H9 (cell line): Measurements from ENCODE around the gene SSPN. TPM values are rescaled to one million over a fixed set of nuclear protein-coding genes. Genes with fewer than 3 reads are reported as not detected.

Experiments used
- DNase-seq: peaks from one replicate; pipeline ENCODE4 v3.0.0-alpha.2; 2017
- H2AFZ ChIP-seq: one replicate; pipeline ENCODE4 v1.6.1; 2013; ENCODE audit warnings: mild to moderate bottlenecking, low read length, control low read depth, moderate library complexity
- H2AK5ac ChIP-seq: 2 replicates; pipeline ENCODE4 v1.6.1; 2013; ENCODE audit warnings: low read length, control low read depth, mixed read lengths; ENCODE audit not compliant: insufficient read length
- H2BK120ac ChIP-seq: one replicate; pipeline ENCODE4 v1.6.1; 2013; ENCODE audit warnings: low read depth, mild to moderate bottlenecking, low read length, control low read depth, inconsistent platforms; ENCODE audit not compliant: poor library complexity, severe bottlenecking
- H2BK12ac ChIP-seq: 2 replicates; pipeline ENCODE4 v1.6.1; 2013; ENCODE audit warnings: low read length, control low read depth, mixed read lengths, low read depth; ENCODE audit not compliant: insufficient read length
- H2BK15ac ChIP-seq: 2 replicates; pipeline ENCODE4 v1.6.1; 2013; ENCODE audit warnings: low read depth, low read length, control low read depth
- H2BK20ac ChIP-seq: one replicate; pipeline ENCODE4 v1.6.1; 2013; ENCODE audit warnings: low read depth, mild to moderate bottlenecking, low read length, control low read depth, inconsistent platforms; ENCODE audit not compliant: poor library complexity, severe bottlenecking
- H2BK5ac ChIP-seq: 2 replicates; pipeline ENCODE4 v1.6.1; 2013; ENCODE audit warnings: low read length, control low read depth, mixed read lengths; ENCODE audit not compliant: insufficient read length
- H3K14ac ChIP-seq: 2 replicates; pipeline ENCODE4 v1.6.1; 2013; ENCODE audit warnings: low read length, control low read depth; ENCODE audit not compliant: insufficient read depth
- H3K18ac ChIP-seq: 2 replicates; pipeline ENCODE4 v1.6.1; 2013; ENCODE audit warnings: low read depth, mild to moderate bottlenecking, mixed read lengths, low read length, control low read depth; ENCODE audit not compliant: insufficient read length
- H3K23ac ChIP-seq: 2 replicates; pipeline ENCODE4 v1.6.1; 2013; ENCODE audit warnings: low read length, control low read depth, mixed read lengths, low read depth; ENCODE audit not compliant: insufficient read length
- H3K23me2 ChIP-seq: 2 replicates; pipeline ENCODE4 v1.6.1; 2013; ENCODE audit warnings: low read depth, mild to moderate bottlenecking, mixed read lengths, low read length, control low read depth; ENCODE audit not compliant: insufficient read length, poor library complexity, severe bottlenecking
- H3K27ac ChIP-seq: 2 replicates; pipeline ENCODE4 v1.5.1; 2013; ENCODE audit warnings: low read length, control low read depth, mixed read lengths, low read depth; ENCODE audit not compliant: insufficient read length
- H3K27me3 ChIP-seq: 2 replicates; pipeline ENCODE4 v1.6.1; 2013; ENCODE audit warnings: low read length, control low read depth, inconsistent platforms; ENCODE audit not compliant: insufficient read depth
- H3K4ac ChIP-seq: 2 replicates; pipeline ENCODE4 v1.6.1; 2013; ENCODE audit warnings: low read depth, mild to moderate bottlenecking, control low read depth, inconsistent platforms, low read length, moderate library complexity
- H3K4me1 ChIP-seq: 2 replicates; pipeline ENCODE4 v1.6.1; 2013; ENCODE audit warnings: low read length, control low read depth, inconsistent platforms; ENCODE audit not compliant: insufficient read depth
- H3K4me2 ChIP-seq: 2 replicates; pipeline ENCODE4 v1.6.1; 2013; ENCODE audit warnings: low read length, control low read depth, mixed read lengths; ENCODE audit not compliant: insufficient read length, insufficient read depth
- H3K56ac ChIP-seq: 2 replicates; pipeline ENCODE4 v1.6.1; 2013; ENCODE audit warnings: low read depth, mild to moderate bottlenecking, mixed read lengths, low read length, control low read depth; ENCODE audit not compliant: insufficient read length
- H3K79me1 ChIP-seq: 2 replicates; pipeline ENCODE4 v1.6.1; 2013; ENCODE audit warnings: low read depth, mild to moderate bottlenecking, moderate library complexity, low read length, control low read depth, inconsistent platforms; ENCODE audit not compliant: insufficient read depth, poor library complexity, severe bottlenecking
- H3K79me2 ChIP-seq: 2 replicates; pipeline ENCODE4 v1.6.1; 2013; ENCODE audit warnings: low read length, control low read depth, inconsistent platforms; ENCODE audit not compliant: insufficient read depth
- H3K9ac ChIP-seq: 2 replicates; pipeline ENCODE4 v1.6.1; 2013; ENCODE audit warnings: low read length, control low read depth, mixed read lengths; ENCODE audit not compliant: insufficient read length; ENCODE audit errors: extremely low read depth
- H3K9me3 ChIP-seq: one replicate; pipeline ENCODE4 v1.6.1; 2013; ENCODE audit warnings: low read depth, low read length, inconsistent platforms; ENCODE audit not compliant: control insufficient read depth
- H3T11ph ChIP-seq: one replicate; pipeline ENCODE4 v1.6.1; 2013; ENCODE audit warnings: mild to moderate bottlenecking, low read length, control low read depth, inconsistent platforms
- H4K20me1 ChIP-seq: one replicate; pipeline ENCODE4 v1.6.1; 2013; ENCODE audit not compliant: control insufficient read depth, insufficient read length, insufficient read depth
- H4K5ac ChIP-seq: 2 replicates; pipeline ENCODE4 v1.6.1; 2013; ENCODE audit warnings: low read depth, mild to moderate bottlenecking, mixed read lengths, low read length, control low read depth; ENCODE audit not compliant: insufficient read length
- H4K8ac ChIP-seq: replicated peaks from 2 replicates; pipeline ENCODE4 v1.6.1; 2013; ENCODE audit warnings: low read length, control low read depth, mixed read lengths, low read depth; ENCODE audit not compliant: insufficient read length
- H4K91ac ChIP-seq: 2 replicates; pipeline ENCODE4 v1.6.1; 2013; ENCODE audit warnings: low read depth, mild to moderate bottlenecking, moderate library complexity, mixed read lengths, low read length, control low read depth; ENCODE audit not compliant: insufficient read length
- H3K27ac Mint-ChIP-seq, 3 experiments: 2 replicates in 2 of 3; 3 replicates in 1 of 3; pipeline ENCODE4 v1.8.0; 2020 to 2021; ENCODE audit warnings: mixed read lengths in 3 of 3, mild to moderate bottlenecking in 1 of 3, moderate library complexity in 1 of 3
- H3K27me3 Mint-ChIP-seq: 2 replicates; pipeline ENCODE4 v1.8.0; 2021; ENCODE audit warnings: low read depth, mild to moderate bottlenecking, moderate library complexity, mixed read lengths
- H3K36me3 Mint-ChIP-seq, 3 experiments: 2 replicates in 2 of 3; 3 replicates in 1 of 3; pipeline ENCODE4 v1.8.0; 2020 to 2021; ENCODE audit warnings: low read depth in 3 of 3, mixed read lengths in 3 of 3; ENCODE audit not compliant: insufficient read depth in 1 of 3
- H3K4me1 Mint-ChIP-seq, 2 experiments: 2 replicates each; pipeline ENCODE4 v1.8.0; 2020; ENCODE audit warnings: mixed read lengths in 2 of 2
- H3K4me3 Mint-ChIP-seq, 2 experiments: 2 replicates in 1 of 2; 3 replicates in 1 of 2; pipeline ENCODE4 v1.8.0; 2020 to 2021; ENCODE audit warnings: mild to moderate bottlenecking in 2 of 2, mixed read lengths in 2 of 2, moderate library complexity in 1 of 2
- H3K9me3 Mint-ChIP-seq, 2 experiments: 2 replicates in 1 of 2; 3 replicates in 1 of 2; pipeline ENCODE4 v1.8.0; 2020; ENCODE audit warnings: mild to moderate bottlenecking in 2 of 2, mixed read lengths in 2 of 2, moderate library complexity in 1 of 2
- CTCF ChIP-seq: fragments of 200-600 bp; sonication (generic); conservative IDR thresholded peaks from 3 replicates; pipeline ENCODE4 v1.8.0; 2021; ENCODE audit warnings: antibody characterized with exemption, mild to moderate bottlenecking
- WGBS: extraction: QIAGEN DNeasy Blood & Tissue Kit; methylation state at CpG from one replicate; pipeline ENCODE4 v1.1.7; 2013; ENCODE audit warnings: missing lambda C conversion rate, low lambda C conversion rate, mixed read lengths; ENCODE audit not compliant: insufficient read length; ENCODE audit errors: extremely low coverage; 5-methylcytosine and 5-hydroxymethylcytosine counted together
- total RNA-seq: library from RNA; stranded (reverse); gene quantifications from 2 replicates; pipeline ENCODE4 v1.2.1, GENCODE V29; 2021

SSPN gene
- total RNA-seq, 1 experiment from 2014 or later = 0.81 TPM

GRCh38 chr12:26162174-26162573 is 33.2 kb upstream of the SSPN start:
- H3K27me3 Mint-ChIP-seq = peaks cover 5% of the 10 kb centered on the region; the same call in 1 of the 2 replicates
- Histone ChIP-seq H3K9me3 (no peaks in the 10 kb centered on the region), H3K4ac (no peak overlapping the region), H3K4me1 (no peaks in the 10 kb centered on the region), H2BK12ac (no peak overlapping the region), H3T11ph (no peak overlapping the region), H3K27ac (no peak overlapping the region), H4K5ac (no peak overlapping the region), H3K79me2 (no peaks in the 10 kb centered on the region), H3K23ac (no peak overlapping the region), H2BK15ac (no peak overlapping the region), H3K79me1 (no peaks in the 10 kb centered on the region), H4K8ac (no peak overlapping the region), H3K14ac (no peak overlapping the region), H3K18ac (no peak overlapping the region), H2BK5ac (no peak overlapping the region), H3K27me3 (no peaks in the 10 kb centered on the region), H4K91ac (no peak overlapping the region), H2AK5ac (no peak overlapping the region), H4K20me1 (no peaks in the 10 kb centered on the region), H3K23me2 (no peaks in the 10 kb centered on the region), H3K9ac (no peak overlapping the region), H2BK120ac (no peak overlapping the region), H2AFZ (no peak overlapping the region), H2BK20ac (no peak overlapping the region), H3K4me2 (no peak overlapping the region), H3K56ac (no peak overlapping the region)
- no peak overlapping the region for H3K4me3 Mint-ChIP-seq
- WGBS = no CpG with 5 or more reads among the region's 1 CpG
- DNase-seq = no peak
- H3K36me3 Mint-ChIP-seq = no peaks in the 10 kb centered on the region
- H3K9me3 Mint-ChIP-seq = no peaks in the 10 kb centered on the region
- no peak for TF ChIP-seq CTCF
- no peak overlapping the region for H3K27ac Mint-ChIP-seq
- H3K4me1 Mint-ChIP-seq = peaks cover 4 to 10% of the 10 kb centered on the region in 2 experiments
